Hepatocyte (in vitro differentiated cells): ENCODE measurements around the gene HOXB1. TPM values are rescaled to one million over a fixed set of nuclear protein-coding genes. Genes with fewer than 3 reads are reported as not detected.

Source experiments
- DNase-seq: peaks from one replicate; pipeline ENCODE4 v3.0.0-alpha.2; 2016; ENCODE audit warnings: low spot score
- H2AFZ ChIP-seq: fragments of 200-600 bp; sonication (generic); 2 replicates; pipeline ENCODE4 v1.6.0; 2016; ENCODE audit warnings: antibody characterized with exemption, mild to moderate bottlenecking
- H3K27ac ChIP-seq: fragments of 200-600 bp; sonication (generic); 2 replicates; pipeline ENCODE4 v1.5.1; 2016; ENCODE audit warnings: mild to moderate bottlenecking
- H3K27me3 ChIP-seq: fragments of 200-600 bp; sonication (generic); 2 replicates; pipeline ENCODE4 v1.6.1; 2016
- H3K36me3 ChIP-seq: fragments of 200-600 bp; sonication (generic); replicated peaks from 2 replicates; pipeline ENCODE4 v1.5.1; 2016; ENCODE audit warnings: low read depth; ENCODE audit not compliant: insufficient read depth
- H3K4me1 ChIP-seq: fragments of 200-600 bp; sonication (generic); 2 replicates; pipeline ENCODE4 v1.5.1; 2016; ENCODE audit warnings: mild to moderate bottlenecking, moderate library complexity; ENCODE audit not compliant: insufficient read depth
- H3K4me2 ChIP-seq: fragments of 200-600 bp; sonication (generic); 2 replicates; pipeline ENCODE4 v1.6.0; 2016
- H3K4me3 ChIP-seq: fragments of 200-600 bp; sonication (generic); 2 replicates; pipeline ENCODE4 v1.5.1; 2016; ENCODE audit warnings: mild to moderate bottlenecking
- H3K79me2 ChIP-seq: fragments of 200-600 bp; sonication (generic); 2 replicates; pipeline ENCODE4 v1.6.0; 2017; ENCODE audit warnings: mild to moderate bottlenecking
- H3K9me2 ChIP-seq: fragments of 200-600 bp; sonication (generic); replicated peaks from 2 replicates; pipeline ENCODE4 v1.6.0; 2017; ENCODE audit warnings: mild to moderate bottlenecking; ENCODE audit not compliant: insufficient read depth
- H3K9me3 ChIP-seq: fragments of 200-600 bp; sonication (generic); 2 replicates; pipeline ENCODE4 v1.5.1; 2016; ENCODE audit warnings: low read depth, mild to moderate bottlenecking
- H4K20me1 ChIP-seq: fragments of 200-600 bp; sonication (generic); 2 replicates; pipeline ENCODE4 v1.6.0; 2016; ENCODE audit warnings: mild to moderate bottlenecking; ENCODE audit not compliant: insufficient read depth, poor library complexity, severe bottlenecking
- CTCF ChIP-seq: fragments of 200-600 bp; sonication (generic); IDR thresholded peaks from 2 replicates; pipeline ENCODE4 v1.5.1; 2016; ENCODE audit warnings: antibody characterized with exemption, mild to moderate bottlenecking; ENCODE audit not compliant: poor library complexity
- EZH2 ChIP-seq: fragments of 200-600 bp; sonication (generic); IDR thresholded peaks from 2 replicates; pipeline ENCODE4 v1.6.1; 2016; ENCODE audit warnings: antibody characterized with exemption, mild to moderate bottlenecking, borderline replicate concordance
- EZH2phosphoT487 ChIP-seq: fragments of 200-600 bp; sonication (generic); IDR thresholded peaks from one replicate; pipeline ENCODE4 v1.6.1; 2018; ENCODE audit warnings: antibody characterized with exemption, mild to moderate bottlenecking, low read depth, moderate library complexity; ENCODE audit not compliant: unreplicated experiment, severe bottlenecking
- WGBS: methylation state at CpG from one replicate; pipeline ENCODE4 v1.1.6; 2016; ENCODE audit warnings: low lambda C conversion rate; ENCODE audit errors: missing lambda C conversion rate; 5-methylcytosine and 5-hydroxymethylcytosine counted together
- polyA plus RNA-seq: library from polyadenylated mRNA; unstranded; fragments of >200 nt; fragmentation: Nextera tagmentation; extraction: Ambion mirVana; gene quantifications from 2 replicates; pipeline ENCODE4 v1.2.1, GENCODE V29; 2016
- total RNA-seq: library from RNA; depleted of rRNA; stranded (reverse); fragments of >200 nt; gene quantifications from 2 replicates; pipeline ENCODE4 v1.2.3, GENCODE V29; 2014

HOXB1 gene
- total and polyA plus RNA-seq, 2 experiments from 2014 or later, result not detected

DNA sequence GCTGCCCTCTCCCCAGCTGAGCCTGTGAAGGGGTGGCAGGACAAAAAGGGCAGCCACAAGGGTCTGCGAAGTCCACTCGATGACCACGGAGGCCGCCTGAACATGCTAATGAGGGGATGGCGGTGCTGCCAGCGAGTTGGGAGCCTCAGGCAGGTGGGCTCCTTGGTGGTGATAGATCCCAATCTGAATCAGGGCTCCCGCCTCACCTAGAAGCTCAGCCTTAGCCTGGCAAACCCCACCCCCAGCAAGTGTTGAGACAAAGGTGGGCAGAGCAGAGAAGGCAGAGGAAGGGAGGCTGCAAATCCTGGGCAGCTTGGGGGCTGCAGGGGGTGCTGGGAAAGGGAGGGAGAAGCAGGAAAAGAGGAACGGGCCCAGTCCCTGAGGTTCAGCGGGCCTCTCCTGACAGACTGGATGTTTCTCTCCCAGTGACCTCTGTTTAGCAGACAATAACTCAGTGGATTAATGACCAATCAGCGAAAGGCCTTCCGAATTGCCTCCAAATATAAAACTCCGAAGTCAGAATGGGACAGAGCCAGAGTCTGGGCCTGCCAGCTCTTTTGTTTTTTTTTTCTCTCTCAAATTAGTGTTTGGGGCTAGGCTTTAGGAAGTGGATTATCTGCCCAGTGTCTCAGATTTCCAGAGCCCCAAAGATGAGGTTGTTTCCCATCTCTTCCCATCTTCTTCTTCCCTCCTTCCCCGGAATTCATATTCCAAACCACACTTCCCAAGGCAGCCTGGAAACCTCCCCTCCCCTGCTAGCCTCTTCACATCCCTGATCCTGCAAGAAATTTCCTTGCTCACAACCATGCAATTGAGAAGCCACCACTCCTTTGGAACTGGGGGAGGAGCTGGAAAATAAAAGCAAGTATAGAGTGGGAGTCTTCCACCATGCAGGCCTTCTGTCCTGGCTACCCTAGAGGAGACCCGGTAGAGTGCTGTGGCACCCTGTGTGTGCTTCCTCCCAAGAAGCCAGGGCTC is 29.3 kb upstream of the HOXB1 start:
- 44% methylated on average over 14 of the region's 14 CpGs for WGBS
- no peak overlapping the region for H3K4me2 ChIP-seq
- no peak overlapping the region for H3K27ac ChIP-seq
- H3K9me3 ChIP-seq, result no peaks in the 10 kb centered on the region
- H3K4me3 ChIP-seq, result no peak overlapping the region
- no peaks in the 10 kb centered on the region for H4K20me1 ChIP-seq
- H3K36me3 ChIP-seq, result no peaks in the 10 kb centered on the region
- peaks cover 53% of the 10 kb centered on the region for H3K4me1 ChIP-seq
- no peak overlapping the region for H2AFZ ChIP-seq
- no peaks in the 10 kb centered on the region for H3K9me2 ChIP-seq
- H3K27me3 ChIP-seq, result peaks cover 87% of the 10 kb centered on the region
- peaks cover 32% of the 10 kb centered on the region for H3K79me2 ChIP-seq
- no peak for DNase-seq
- TF ChIP-seq CTCF, result no peak
- TF ChIP-seq EZH2, result no peak
- no peak for TF ChIP-seq EZH2phosphoT487

GRCh38 chr17:48559122-48559839 is 28.5 kb upstream of the HOXB1 start:
- H2AFZ ChIP-seq, result no peak overlapping the region
- H3K9me3 ChIP-seq, result no peaks in the 10 kb centered on the region
- H3K79me2 ChIP-seq, result peaks cover 36% of the 10 kb centered on the region
- H3K4me1 ChIP-seq, result peaks cover 60% of the 10 kb centered on the region
- H3K4me3 ChIP-seq, result no peak overlapping the region
- H3K27me3 ChIP-seq, result peaks cover 87% of the 10 kb centered on the region
- H4K20me1 ChIP-seq, result no peaks in the 10 kb centered on the region
- H3K27ac ChIP-seq, result no peak overlapping the region
- DNase-seq, result no peak
- 42% methylated on average over 16 of the region's 16 CpGs for WGBS
- no peaks in the 10 kb centered on the region for H3K36me3 ChIP-seq
- no peaks in the 10 kb centered on the region for H3K9me2 ChIP-seq
- H3K4me2 ChIP-seq, result peak overlapping the region; percentile 19
- TF ChIP-seq CTCF (no peak), EZH2phosphoT487 (no peak), EZH2 (peak; percentile 55)

DNA sequence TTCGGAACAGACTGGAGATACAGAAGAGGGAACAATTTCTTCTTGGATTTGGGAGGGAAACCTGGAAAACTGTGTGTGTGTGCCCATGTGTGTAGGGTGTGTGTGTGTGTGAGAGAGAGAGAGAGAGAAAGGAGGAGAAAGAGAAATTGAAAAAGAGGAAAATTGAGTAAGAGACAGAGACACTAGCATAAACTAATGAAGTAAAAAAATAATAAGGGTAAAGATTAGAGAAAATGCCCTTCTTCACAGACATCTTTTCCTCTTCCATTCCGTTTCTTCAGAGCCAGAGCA is 28.0 kb upstream of the HOXB1 start:
- no peak for TF ChIP-seq EZH2phosphoT487
- no peak for TF ChIP-seq EZH2
- TF ChIP-seq CTCF, result no peak
- Histone ChIP-seq H3K27me3 (peaks cover 90% of the 10 kb centered on the region), H3K36me3 (no peaks in the 10 kb centered on the region), H2AFZ (no peak overlapping the region), H3K9me3 (no peaks in the 10 kb centered on the region), H3K4me1 (peaks cover 62% of the 10 kb centered on the region), H4K20me1 (no peaks in the 10 kb centered on the region), H3K4me3 (no peak overlapping the region), H3K4me2 (no peak overlapping the region), H3K9me2 (no peaks in the 10 kb centered on the region), H3K27ac (no peak overlapping the region), H3K79me2 (peaks cover 40% of the 10 kb centered on the region)
- no peak for DNase-seq
- WGBS, result 52% methylated on average over 2 of the region's 2 CpGs
